ENCODE measurements around the gene VPS41.

VPS41 gene

GRCh38 chr7:38723327-38723726 is 185.7 kb downstream of the VPS41 start:
- no peak for DNase-seq

GRCh38 chr7:38716397-38716796 is 192.6 kb downstream of the VPS41 start:
- DNase-seq = no peak

- no peak for DNase-seq
Observed at GRCh38 chr7:38709123-38709522, 199.9 kb downstream of the VPS41 start.

GRCh38 chr7:38704751-38705150 is 204.2 kb downstream of the VPS41 start:
- no peak for DNase-seq

- no peak for DNase-seq
Observed at GRCh38 chr7:38704041-38704547, 204.9 kb downstream of the VPS41 start.

GRCh38 chr7:38703093-38703492 is 205.9 kb downstream of the VPS41 start:
- DNase-seq = no peak

GRCh38 chr7:38702002-38702535 is 206.9 kb downstream of the VPS41 start:
- no peak for DNase-seq

- no peak for DNase-seq
Observed at GRCh38 chr7:38700116-38700515, 208.9 kb downstream of the VPS41 start.

- no peak for DNase-seq
Observed at GRCh38 chr7:38699471-38699870, 209.5 kb downstream of the VPS41 start.

GRCh38 chr7:38694326-38694725 is 214.7 kb downstream of the VPS41 start:
- no peak for DNase-seq

- DNase-seq = no peak
Observed at GRCh38 chr7:38686888-38687287, 222.1 kb downstream of the VPS41 start.

GRCh38 chr7:38685851-38686250 is 223.1 kb downstream of the VPS41 start:
- no peak for DNase-seq

- DNase-seq = no peak
Observed at GRCh38 chr7:38682606-38683005, 226.4 kb downstream of the VPS41 start.

- no peak for DNase-seq
Observed at GRCh38 chr7:38681882-38682281, 227.1 kb downstream of the VPS41 start.

- no peak for DNase-seq
Observed at GRCh38 chr7:38679419-38679818, 229.6 kb downstream of the VPS41 start.

GRCh38 chr7:38678698-38679054 is 230.3 kb downstream of the VPS41 start:
- no peak for DNase-seq

GRCh38 chr7:38677981-38678697 is 230.9 kb downstream of the VPS41 start:
- DNase-seq = peak in 1 of 2 donors; percentile 46

- DNase-seq = no peak
Observed at GRCh38 chr7:38675494-38676106, 233.4 kb downstream of the VPS41 start.

GRCh38 chr7:38674513-38674912 is 234.5 kb downstream of the VPS41 start:
- peak; percentile 60 to 62 for DNase-seq

GRCh38 chr7:38673795-38674194 is 235.2 kb downstream of the VPS41 start:
- peak; percentile 96 for DNase-seq

Data from inflammatory macrophage treated with lipopolysaccharide for 1 hour (primary cell).